ENCODE data around the gene PLEKHA1.

Gene PLEKHA1

GRCh38 chr10:122481296-122482056 lies 107.0 kb downstream of the PLEKHA1 start:
- FAIRE-seq, result no peak
